ENCODE data around the gene RPS28. TPM values are rescaled to one million over a fixed set of nuclear protein-coding genes. Genes with fewer than 3 reads are reported as not detected.

Gene RPS28
- total RNA-seq, 2 donors from 2014 or later = 158 to 402 TPM

DNA sequence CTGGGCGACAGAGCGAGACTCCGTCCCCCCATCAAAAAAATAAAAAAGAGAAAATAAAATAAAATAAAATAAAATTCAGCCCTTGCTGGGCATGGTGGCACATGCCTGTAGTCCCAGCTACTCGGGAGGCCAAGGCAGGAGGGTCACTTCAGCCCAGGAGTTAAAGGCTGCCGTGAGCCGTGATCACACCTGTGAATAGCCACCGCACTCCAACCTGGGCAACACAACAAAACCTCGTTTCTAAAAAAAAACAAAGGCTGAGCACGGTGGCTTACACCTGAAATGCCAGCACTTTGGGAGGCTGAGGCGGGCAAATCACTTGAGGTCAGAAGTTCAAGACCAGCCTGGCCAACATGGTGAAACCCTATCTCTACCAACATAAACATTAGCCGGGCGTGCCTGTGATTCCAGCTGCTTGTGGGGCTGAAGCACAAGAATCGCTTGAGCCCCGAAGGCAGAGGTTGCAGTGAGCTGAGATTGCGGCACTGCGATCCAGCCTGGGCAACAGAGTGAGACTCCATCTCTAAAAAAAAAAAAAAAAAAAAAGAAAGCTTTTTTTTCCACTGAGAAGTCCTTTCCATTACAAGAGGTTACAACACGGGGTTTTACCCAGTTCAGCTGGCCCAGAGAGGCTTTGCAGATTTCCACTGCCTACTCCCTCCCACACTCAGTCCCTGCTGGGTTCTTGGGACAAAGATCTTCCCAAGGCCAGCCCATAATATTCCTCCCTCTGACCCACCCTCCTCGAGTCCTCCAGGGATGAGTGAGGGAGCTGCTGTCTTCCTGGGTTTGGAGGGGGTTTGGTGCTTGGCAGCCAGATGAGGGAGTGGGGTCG lies 49.1 kb downstream of the RPS28 start:
- no peak overlapping the region for H3K4me3 ChIP-seq
- peaks cover 82% of the 10 kb centered on the region for H3K36me3 ChIP-seq
- TF ChIP-seq, protein P1, sequence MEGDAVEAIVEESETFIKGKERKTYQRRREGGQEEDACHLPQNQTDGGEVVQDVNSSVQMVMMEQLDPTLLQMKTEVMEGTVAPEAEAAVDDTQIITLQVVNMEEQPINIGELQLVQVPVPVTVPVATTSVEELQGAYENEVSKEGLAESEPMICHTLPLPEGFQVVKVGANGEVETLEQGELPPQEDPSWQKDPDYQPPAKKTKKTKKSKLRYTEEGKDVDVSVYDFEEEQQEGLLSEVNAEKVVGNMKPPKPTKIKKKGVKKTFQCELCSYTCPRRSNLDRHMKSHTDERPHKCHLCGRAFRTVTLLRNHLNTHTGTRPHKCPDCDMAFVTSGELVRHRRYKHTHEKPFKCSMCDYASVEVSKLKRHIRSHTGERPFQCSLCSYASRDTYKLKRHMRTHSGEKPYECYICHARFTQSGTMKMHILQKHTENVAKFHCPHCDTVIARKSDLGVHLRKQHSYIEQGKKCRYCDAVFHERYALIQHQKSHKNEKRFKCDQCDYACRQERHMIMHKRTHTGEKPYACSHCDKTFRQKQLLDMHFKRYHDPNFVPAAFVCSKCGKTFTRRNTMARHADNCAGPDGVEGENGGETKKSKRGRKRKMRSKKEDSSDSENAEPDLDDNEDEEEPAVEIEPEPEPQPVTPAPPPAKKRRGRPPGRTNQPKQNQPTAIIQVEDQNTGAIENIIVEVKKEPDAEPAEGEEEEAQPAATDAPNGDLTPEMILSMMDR (IDR thresholded peaks at IDR 0.05) = no peak
- no peaks in the 10 kb centered on the region for H3K27me3 ChIP-seq
- H3K4me1 ChIP-seq = peaks cover 0 to 40% of the 10 kb centered on the region in 2 donors
- peak; percentile 75 for DNase-seq (ENCODE audit: low spot score)
- peak overlapping the region; percentile 24 to 44 for H3K27ac ChIP-seq
- no peaks in the 10 kb centered on the region for H3K9me3 ChIP-seq

DNA sequence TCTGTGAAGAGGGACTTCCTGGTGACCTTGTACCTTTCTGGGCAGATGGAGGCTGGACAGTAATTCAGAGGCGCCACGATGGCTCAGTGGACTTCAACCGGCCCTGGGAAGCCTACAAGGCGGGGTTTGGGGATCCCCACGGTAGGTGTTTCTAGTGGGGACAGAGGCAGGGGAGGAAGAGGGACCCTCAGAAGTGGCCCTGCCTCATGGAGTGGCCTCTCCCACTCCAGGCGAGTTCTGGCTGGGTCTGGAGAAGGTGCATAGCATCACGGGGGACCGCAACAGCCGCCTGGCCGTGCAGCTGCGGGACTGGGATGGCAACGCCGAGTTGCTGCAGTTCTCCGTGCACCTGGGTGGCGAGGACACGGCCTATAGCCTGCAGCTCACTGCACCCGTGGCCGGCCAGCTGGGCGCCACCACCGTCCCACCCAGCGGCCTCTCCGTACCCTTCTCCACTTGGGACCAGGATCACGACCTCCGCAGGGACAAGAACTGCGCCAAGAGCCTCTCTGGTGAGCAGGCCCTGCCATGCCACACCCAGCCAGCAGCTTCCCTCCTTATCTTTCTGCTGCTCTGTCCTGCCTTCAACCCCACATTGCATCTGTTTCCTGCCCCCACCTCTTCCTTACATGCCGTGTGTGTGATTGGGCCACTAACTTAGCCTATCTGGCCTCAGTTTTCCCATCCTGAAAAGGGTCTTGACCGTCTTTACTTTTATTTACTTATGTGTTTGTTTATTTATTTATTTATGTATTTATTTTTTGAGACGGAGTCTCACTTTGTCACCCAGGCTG lies 49.9 kb downstream of the RPS28 start:
- Histone ChIP-seq H3K4me3 (no peak overlapping the region), H3K4me1 (peaks cover 0 to 32% of the 10 kb centered on the region in 2 donors), H3K36me3 (peaks cover 74% of the 10 kb centered on the region), H3K27me3 (no peaks in the 10 kb centered on the region), H3K27ac (peak overlapping the region; percentile 24 to 44), H3K9me3 (no peaks in the 10 kb centered on the region)
- TF ChIP-seq, protein P1 (IDR thresholded peaks at IDR 0.05) = no peak
- no peak for DNase-seq (ENCODE audit: low spot score)

Other genes with a start within 250 kb of the RPS28 start
- not detected for gene FBN3, start 171.9 kb upstream of the RPS28 start, total RNA-seq
- gene CERS4, start 112.1 kb upstream of the RPS28 start, total RNA-seq = 10 to 100 TPM; 19.4 to 20.5 TPM
- 10 to 100 TPM; 48.8 to 51.0 TPM for gene CD320, start 13.1 kb upstream of the RPS28 start, total RNA-seq
- gene NDUFA7, start 121 bp upstream of the RPS28 start, total RNA-seq = 10 to 100 TPM; 81.0 to 82.0 TPM
- 10 to 100 TPM; 12.8 to 18.4 TPM for gene KANK3, start 21.8 kb downstream of the RPS28 start, total RNA-seq
- 10 to 100 TPM; 32.6 to 69.1 TPM for gene ANGPTL4, start 42.7 kb downstream of the RPS28 start, total RNA-seq
- gene RAB11B, start 68.9 kb downstream of the RPS28 start, total RNA-seq = 10 to 100 TPM; 51.0 to 66.0 TPM
- 100 to 1,000 TPM; 222 to 270 TPM for gene MARCHF2, start 91.8 kb downstream of the RPS28 start, total RNA-seq
- gene HNRNPM, start 123.5 kb downstream of the RPS28 start, total RNA-seq = 10 to 100 TPM; 51.0 to 76.5 TPM
- under 1 TPM; 0.19 to 0.79 TPM for gene PRAM1, start 181.1 kb downstream of the RPS28 start, total RNA-seq
- 10 to 100 TPM in 1 of 2 donors, 1 to 10 TPM in 1; 8.2 to 13.5 TPM for gene ZNF414, start 192.7 kb downstream of the RPS28 start, total RNA-seq

All from right atrium auricular region (tissue), 2 donors.